GM10847 (cell line): Measurements from ENCODE around the gene RFX8.

Source experiments
- POLR2A ChIP-seq: IDR thresholded peaks from 2 replicates; pipeline ENCODE4 v1.6.1; 2011; ENCODE audit not compliant: insufficient read length; ENCODE audit errors: extremely low read depth

Gene RFX8

GRCh38 chr2:101361522-101361921 is 113.4 kb downstream of the RFX8 start:
- no peak for TF ChIP-seq POLR2A

- TF ChIP-seq POLR2A, result no peak
Measured at GRCh38 chr2:101361121-101361520, 113.8 kb downstream of the RFX8 start.

- TF ChIP-seq POLR2A, result no peak
Measured at GRCh38 chr2:101360232-101360631, 114.7 kb downstream of the RFX8 start.

GRCh38 chr2:101359410-101359954 is 115.4 kb downstream of the RFX8 start:
- no peak for TF ChIP-seq POLR2A

GRCh38 chr2:101357376-101357775 is 117.5 kb downstream of the RFX8 start:
- TF ChIP-seq POLR2A, result no peak

GRCh38 chr2:101356521-101356920 is 118.4 kb downstream of the RFX8 start:
- TF ChIP-seq POLR2A, result no peak

GRCh38 chr2:101356055-101356454 is 118.9 kb downstream of the RFX8 start:
- TF ChIP-seq POLR2A, result no peak

- TF ChIP-seq POLR2A, result no peak
Measured at GRCh38 chr2:101355401-101356054, 119.4 kb downstream of the RFX8 start.

GRCh38 chr2:101354420-101355311 is 120.2 kb downstream of the RFX8 start:
- no peak for TF ChIP-seq POLR2A

- TF ChIP-seq POLR2A, result no peak
Measured at GRCh38 chr2:101351207-101351606, 123.7 kb downstream of the RFX8 start.

- no peak for TF ChIP-seq POLR2A
Measured at GRCh38 chr2:101349893-101350662, 124.8 kb downstream of the RFX8 start.

GRCh38 chr2:101348883-101349282 is 126.0 kb downstream of the RFX8 start:
- no peak for TF ChIP-seq POLR2A
